IPS DF 19.7 (cell line): ENCODE data around the gene NOXO1.

Experiments used
- DNase-seq: peaks from one replicate; pipeline ENCODE4 v3.0.0-alpha.2; 2013; ENCODE audit warnings: low read depth, low spot score

Gene NOXO1

DNA sequence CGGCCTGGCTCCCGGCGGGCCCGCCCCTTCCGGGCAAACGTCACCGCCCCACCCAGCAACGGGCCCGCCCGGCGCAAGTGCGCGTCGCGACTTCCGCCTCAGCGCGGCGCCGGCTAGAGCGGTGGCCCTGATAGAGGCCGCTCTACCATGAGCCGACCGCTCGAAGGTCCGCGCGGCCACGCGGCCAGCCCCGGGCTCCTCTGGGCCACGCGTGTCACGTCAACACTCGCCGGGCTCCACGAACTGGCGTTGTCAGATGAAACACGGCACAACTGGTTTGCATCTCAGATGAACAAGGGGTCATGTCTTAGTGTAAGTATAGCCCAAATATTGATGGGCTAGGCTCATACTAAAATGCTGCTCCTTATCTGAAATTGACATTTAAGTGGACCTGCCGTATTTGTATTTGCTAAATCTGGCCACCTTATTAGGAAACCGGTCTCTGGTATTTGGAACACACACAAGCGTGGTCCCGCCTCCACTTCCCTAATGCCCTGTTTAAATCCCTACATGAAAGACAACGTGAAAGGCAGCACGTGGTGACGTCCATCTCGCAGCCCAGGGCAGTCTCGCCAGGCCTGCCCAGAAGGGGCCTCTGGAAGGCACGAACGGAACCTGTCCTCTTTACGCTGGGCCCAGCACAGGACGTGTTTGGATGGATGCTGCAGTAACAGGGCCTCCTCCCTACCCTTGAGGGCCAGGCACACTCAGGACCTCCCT is 28.7 kb upstream of the NOXO1 start, which contains the start of gene ZNF598:
TSS of gene ZNF598 (minus strand) at position 31 of the 720 bp plus-strand sequence.
- no peak for DNase-seq

DNA sequence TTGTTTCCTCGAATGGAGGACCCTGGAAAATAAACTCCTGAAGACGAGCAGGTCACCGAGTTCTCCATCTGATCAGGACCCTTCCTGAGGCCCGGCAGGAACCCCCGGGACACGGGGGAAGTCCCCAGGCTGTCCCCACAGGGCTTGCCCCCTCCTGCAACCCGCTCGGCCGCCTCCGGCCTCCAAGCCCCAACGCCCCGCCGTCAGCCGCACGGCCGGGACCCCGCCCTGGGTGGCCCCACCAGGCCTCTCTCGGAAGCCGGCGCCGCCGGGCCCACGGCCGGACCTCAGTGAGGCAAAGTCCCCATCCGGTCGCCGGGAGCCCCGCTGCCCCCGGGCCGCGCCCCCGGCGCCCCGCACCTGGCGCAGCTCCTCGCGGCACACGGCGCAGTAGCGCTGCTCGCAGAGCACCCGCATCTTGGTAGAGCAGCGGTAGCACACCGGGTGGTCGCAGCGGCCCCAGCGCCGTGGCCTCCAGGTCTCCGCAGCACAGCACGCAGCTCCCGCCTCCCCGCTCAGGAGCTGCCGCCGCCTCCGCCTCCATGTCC is 28.0 kb upstream of the NOXO1 start:
- DNase-seq = no peak

DNA sequence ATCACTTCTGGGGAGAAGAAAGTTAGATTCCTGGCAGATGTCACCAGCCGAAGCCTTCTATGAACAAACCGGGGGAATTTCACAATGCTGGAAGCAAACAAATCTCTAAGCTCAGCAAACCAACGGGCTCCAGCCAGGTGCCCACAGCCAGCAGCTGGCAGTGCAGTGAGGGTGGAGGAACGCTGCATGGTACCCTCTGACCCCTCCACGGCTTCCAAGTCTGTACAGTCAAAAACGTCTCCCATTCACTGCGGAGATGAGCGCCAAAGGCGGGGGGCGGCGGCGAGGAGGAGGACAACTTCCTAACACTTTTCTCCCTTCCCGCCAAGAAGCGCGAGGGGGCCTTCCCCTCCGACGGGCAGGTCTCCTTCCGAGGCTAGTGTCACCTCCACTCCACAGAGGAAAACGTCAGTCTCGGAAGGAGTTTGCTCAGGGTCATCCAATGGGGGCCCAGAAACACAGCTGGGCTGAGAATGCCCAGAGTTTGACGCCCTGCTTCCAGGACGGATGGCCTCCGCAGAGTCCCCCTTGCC is 27.4 kb upstream of the NOXO1 start:
- DNase-seq = no peak

DNA sequence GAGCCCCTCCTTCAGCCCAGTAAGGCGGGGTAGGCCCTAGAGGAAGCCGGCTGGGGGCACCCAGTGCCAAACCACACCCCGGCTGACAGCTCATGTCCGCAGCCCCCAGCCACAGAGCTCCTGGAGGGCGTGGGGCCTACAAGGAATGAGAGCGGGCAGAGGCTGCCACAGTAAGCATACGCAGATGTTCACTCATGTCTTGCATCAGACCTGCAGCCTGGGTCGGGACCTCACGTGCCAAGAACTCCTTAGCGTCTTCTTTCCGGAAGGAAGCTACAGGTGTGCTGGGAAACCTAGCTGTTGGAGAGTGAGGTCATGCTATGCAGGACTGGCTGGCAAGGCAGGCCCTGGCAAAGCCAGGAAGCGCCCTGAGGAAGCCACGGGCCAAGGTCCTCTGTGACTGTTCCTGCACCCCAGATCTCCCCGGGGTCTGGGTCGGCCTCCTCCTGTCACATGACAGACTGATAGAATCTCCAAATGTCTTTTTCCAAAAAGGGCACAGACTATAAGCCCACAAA is 26.8 kb upstream of the NOXO1 start:
- DNase-seq = no peak

DNA sequence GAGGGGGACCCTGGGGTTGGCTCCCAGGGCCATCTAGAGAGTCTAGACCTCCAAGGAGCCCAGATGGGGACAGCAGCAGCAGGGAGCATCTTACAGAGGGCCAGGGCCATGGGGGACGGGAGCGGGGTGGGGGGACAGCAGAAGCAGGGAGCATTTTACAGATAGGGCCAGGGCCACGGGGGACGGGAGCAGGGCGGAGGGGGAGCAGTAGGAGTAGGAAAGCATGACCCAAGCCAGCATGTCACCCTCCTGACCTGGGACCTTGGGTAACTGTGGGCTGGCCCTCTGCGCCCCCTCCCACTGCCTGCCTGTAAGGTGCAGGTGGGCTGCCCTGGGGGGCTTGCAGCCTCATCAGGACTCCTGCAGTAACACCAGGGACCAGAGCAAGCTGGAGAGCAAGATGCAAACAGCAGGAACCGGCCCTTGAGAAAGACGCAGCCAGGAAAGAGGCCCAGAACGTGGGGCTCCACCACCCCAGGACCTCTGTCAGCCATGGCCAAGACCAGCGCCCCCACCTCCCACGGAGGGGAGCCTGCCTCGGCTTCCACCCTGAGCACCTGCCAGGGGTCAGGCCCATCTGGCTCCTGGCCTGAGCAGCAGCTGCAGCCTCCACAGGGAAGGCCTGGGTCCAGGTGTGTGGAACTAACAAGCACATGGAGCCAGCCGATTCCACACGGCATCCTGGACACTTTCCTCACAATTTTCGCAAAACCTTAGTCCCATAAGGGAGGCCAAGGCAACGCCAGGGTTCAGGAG is 26.0 kb upstream of the NOXO1 start:
- no peak for DNase-seq

DNA sequence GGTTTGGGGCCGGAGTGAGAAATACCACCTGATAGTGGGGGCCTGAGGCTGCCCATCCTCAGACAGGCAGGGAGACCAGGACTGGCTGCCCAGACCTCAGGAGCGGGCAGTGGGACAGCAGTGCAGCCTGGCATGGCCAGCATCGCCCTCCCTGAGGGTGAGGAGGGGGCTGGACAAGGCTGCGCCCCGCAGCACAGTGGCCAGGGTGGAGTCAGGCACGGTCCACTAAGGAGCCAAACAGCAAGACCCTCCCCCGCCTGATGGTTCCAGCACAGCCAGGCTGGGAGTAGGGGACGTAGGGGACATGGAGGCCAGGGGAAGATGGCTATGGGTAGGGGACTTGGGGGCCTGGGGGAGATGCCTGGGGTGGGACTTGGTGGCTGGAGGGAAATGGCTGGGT is 25.0 kb upstream of the NOXO1 start:
- no peak for DNase-seq

DNA sequence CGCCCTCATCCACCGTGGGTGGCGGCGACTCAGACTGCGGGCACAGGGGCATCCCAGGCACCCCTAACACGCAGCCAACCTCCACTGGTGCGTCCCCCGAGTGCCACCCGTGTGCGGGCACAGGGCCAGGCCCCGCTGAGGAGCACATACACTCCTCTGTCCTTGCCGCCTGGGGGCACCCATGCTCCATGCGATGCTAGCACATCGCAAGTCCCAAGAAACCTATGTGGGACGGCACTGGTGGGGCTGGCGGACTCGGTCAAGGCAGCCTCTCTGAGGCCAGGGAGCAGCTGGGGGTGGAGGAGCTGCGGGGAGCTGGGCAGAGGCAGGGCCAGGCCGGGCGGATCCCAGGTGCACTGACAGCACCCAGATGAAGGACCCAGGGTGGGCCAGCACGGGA is 24.4 kb upstream of the NOXO1 start:
- no peak for DNase-seq

DNA sequence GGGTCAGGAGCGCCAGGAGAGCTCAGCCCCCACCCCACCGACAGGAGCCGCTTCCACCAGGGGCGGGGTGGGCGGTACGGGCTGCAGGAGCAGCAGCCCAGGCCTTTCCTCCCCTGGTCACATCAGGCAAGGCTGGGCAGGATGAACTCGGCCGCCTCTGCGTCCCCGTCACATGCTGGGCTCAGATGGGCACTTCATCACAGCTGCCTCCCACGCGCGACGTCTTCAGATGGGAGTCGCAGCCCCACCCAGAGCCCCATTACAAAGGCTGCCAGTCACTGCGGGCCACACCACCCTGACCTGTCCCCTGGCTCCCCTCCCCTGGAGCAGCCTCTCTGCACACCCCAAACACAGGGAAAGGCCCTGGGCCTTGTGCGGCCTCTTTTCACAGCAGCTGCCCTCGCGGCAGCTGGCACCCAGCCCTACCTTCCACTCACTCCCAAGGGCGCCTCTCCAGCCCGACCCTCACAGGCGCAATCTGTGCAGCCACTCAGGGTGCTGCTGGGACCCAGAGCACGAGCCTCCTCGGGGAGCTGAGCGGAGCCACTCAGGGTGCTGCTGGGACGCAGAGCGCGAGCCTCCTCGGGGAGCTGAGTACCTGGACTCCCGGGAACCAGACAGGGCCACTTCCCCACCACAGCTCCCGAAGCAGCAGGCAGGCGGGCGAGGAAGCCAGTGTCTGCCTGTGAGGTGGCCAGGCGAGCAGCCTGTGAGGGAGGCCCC is 23.7 kb upstream of the NOXO1 start:
- no peak for DNase-seq

DNA sequence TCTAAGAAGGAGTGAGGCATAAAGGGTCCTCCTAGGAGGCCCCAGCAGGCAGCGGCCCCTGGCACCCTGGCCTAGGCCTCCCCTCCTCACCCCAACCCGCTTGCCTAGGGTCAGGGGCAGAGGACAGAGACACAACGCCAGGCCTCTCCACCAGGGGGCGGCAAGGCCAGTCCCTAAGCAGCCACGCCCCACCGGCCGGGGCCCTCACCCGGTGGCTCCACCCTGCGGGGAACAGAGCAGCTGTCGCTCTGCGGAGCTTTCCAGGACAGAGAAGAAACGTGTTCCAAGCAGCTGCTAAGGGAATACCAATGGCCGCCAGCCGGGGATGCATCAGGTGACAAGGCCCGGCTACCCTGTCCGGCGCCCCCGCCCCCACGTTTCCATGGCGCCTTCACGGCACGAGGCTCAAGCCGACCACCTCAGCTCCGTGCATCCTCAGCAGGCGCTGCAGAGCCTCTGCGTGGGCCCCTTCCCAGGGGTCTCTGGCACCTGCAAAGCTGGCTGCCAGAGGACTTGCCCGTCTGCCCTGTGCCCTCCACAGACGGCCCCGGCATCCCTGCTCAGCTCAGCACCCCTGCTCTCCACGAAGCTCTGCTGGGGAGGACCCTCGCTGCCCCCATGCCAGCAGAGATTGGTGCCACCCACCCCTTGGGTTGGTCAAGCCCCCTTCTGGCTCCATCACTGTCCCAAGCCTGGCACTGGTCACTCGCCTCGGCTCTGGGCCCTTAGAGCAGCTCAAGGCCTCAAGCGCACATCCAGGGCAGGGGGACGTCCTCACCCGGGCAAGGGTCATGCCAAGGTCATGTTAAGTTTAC is 22.8 kb upstream of the NOXO1 start:
- DNase-seq = peak; percentile 90

DNA sequence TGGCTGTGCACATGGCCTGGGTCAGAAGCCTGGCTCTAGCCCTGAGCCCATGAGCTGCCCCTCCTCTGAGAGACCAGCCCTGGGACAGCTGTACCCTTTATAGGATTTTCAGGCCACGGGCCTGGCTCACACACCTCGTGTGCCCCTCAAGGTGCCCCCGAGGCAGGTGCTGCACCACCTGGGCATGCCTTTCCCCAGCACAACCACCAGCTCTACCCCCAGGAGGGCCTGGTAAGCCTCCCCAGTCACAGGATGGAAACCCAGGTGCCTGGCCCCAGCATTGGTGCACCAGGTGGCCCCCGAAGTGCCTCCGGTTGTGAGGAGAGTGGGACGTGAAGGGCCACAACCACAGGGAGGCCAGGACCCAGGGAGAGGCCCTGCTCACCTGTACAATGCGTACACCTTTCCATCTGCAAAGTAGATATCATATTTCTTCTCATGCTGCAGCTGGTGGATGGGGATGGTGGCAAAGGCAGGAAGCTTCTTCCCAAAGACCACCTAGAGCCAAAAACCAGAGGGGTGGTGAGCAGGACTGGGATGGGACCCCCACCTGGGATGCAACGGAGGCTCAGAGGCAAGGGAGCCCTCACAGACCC is 22.1 kb upstream of the NOXO1 start:
- DNase-seq = no peak

DNA sequence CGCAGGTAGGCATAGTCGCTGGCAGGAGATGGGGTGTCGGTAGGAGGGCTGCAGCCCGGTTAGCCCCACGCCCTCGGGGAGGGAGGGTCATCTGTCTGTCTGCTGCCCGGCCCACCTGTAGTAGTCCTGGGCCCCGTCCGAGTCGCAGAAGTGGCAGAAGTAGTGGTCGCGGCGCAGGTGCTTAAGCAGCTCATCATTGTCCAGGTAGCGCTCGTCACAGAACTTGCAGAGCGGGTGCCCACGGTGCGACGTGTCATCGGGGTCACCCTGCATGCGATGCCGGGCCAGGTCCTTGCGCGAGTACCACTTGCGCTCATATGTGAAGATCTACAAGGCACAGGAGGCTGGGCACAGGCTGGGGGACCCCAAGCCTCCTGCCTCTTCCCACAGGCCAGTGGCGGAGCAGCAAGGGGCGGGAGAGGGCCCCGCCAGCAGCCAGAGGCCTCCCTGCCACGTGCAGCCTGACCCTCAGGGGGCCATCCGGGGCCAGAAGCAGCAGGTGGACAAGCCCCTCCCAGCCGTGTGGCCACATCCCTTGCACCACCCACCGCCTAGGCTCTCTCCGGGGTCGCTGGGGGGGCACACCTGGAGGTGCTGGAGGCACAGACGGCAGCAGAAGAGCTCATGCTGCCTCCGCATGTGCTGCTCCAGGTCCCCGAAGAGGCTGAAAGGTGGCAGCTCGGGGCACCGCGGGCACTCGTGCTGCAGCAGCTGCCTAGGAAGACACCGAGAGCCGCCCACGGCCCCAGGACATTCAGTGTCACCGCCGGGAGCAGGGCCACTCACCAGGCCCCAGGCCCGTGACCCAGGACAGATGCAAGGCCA is 21.3 kb upstream of the NOXO1 start:
- no peak for DNase-seq

DNA sequence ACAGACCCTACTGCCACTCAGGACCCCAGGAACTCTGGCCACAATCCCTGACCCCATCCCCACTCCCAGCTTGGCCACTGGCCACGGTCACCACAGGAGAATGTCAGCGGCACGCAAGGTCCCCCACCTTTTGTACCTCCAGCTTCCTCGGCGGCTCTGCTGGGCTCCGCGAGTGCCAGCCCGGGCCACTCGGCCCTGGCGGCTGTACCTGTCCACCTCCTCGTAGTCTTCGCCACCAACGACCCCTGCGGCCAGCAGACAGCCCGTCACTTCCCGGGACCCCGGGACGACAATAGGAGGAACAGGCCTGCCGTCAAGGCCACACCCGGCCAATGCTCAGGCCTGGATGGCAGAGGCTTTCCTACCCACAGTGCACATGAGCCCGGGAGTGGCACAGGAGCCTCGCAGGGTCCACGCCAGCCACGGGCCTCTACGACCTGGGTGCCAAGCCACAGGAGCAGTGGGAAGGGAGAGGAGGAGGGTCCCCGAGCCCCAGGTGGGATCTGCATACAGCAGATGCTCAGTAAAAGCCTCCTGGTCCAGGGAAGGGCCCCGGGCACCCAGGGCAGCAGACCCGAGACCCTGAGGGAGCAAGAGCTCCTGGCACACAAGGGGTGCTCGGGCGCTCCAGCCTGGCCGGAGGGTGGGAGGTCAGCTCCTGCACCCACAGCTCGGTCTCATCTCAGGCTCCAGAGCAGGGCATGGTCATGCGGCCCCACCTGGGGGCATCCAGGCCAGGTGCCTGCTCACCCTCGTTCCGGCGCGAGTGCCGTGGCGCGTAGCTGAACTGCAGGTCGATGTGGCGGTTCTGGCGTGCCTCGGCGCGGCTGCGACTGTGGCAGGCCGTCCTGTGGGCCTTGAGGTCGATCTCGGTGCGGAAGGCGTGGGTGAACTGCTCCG is 20.4 kb upstream of the NOXO1 start:
- no peak for DNase-seq

DNA sequence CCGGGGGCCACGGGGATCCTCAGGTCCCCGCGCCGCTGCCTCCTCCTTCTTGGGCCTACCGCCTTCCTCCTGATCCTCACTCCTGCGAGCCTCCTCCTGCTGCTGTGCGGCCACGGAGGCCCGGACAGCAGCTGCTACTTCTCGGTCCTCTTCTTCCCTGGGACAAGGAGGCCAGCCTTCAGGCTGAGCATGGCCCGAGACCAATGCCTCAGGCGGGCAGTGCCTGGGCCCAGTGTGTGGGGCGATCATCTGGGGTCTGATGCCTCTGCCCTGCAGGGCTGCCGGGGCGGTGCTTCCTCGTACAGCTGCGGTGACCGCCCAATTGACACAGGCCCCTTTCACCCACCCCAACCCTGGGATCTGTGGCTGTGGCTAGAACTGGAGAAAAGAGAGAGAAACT is 19.8 kb upstream of the NOXO1 start:
- DNase-seq = no peak

DNA sequence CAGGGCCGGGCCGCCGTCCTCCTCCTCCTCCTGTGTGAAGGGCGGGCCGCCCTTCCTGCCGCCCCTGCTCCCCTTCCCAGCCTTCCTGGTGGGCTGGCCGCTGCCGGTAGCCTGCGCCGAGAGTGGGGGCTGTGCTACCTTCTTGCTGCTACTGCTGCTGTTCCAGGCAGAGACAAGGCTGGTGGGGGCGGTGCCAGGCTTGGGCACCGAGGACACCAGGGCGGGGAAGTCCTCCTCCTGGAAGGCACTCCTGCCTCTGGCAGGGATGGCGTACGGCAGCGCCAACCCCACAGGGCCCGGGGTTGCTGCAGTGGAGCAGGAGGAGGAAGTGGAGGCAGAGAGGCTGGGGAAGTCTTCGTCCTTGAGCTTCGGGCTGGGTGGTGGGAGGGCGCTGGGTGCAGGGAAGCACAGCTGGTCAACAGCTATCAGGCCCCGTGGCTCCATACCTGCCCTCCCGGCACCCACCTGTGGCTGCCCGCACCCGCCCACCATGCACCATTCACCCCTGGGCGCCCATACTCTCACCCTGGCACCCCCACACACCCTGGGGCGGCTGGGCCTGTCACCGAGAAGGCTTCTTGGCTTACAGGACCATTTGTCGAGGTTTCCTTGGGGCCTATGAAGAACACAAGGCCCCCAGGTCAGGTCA is 18.7 kb upstream of the NOXO1 start:
- no peak for DNase-seq

DNA sequence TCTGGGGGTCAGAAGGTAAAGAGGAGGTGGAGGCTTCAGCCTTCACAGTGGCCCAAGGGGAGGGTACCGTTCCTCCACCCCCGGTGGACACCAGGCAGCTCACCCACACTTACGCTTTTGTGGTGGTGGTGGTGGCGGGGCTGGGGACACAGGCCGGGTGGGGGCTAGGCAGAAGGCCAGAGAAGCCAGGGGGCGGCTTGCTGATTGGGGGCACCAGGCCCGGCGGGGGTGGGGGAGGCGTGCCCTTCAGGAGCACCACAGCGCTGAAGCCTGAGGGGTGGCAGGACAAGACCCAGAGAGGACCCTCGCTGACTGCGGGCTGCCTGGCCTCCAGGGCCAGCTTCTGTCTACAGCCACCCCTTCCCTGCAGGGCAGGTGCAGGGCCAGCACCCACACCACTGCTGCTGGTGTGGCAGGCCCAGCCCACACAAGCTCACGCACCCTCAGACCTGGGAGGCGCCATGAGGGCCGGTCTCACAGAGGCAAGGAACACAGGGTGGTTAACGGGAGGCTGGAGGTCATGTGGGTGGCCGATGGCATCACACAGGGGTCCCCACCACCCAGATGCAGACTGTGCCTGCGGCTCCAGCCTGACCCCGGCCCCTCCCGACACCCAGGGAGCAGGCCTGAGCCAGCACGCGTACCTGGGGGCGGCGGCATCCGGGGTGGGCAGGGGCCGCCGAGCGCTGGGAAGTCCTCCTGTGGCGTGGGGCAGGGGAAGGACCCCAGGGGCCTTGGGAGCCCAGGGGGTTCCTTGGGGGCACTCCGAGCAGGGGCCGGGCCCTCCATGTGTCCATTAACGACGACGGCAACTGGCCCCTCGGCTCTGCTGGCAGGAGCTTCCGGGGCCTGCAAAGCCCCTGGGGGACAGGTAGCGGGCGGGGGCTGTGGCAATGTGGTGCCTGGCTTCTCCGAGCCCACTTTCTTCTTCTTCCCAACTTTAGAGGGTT is 17.9 kb upstream of the NOXO1 start:
- DNase-seq = no peak

DNA sequence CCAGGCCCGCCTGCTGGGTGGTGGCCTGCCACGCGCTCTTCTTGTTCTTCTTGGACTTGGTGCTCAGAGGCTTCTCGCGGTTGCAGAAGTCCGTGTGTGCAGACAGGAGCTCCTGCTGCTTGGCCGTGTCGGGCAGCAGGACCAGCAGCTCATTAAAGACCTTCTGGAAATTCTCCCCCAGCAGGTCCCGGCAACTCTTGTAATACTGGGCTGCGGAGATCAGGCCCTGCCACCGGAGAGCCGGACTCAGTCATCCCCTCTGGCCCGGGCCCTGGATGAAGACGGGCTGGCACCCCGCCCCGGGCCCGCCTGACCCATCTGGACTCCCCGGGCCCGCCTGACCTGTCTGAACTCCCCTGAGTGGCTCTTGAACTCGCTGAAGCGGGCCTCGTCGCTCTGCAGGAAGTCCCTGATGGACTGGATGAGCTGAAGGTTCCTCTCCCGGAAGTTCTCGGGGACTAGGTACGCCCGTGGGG is 17.1 kb upstream of the NOXO1 start:
- no peak for DNase-seq
